NK-92 (cell line): ENCODE measurements around the gene ZNF324.

Experiments used
- DNase-seq: peaks from one replicate; lab custom pipeline; 2025; ENCODE audit not compliant: unreplicated experiment; lab: John Stamatoyannopoulos, UW

Gene ZNF324

GRCh38 chr19:58522709-58523108, 55.8 kb downstream of the ZNF324 start:
- no peak for DNase-seq
